ENCODE results near the gene LCE4A.

Gene LCE4A

DNA sequence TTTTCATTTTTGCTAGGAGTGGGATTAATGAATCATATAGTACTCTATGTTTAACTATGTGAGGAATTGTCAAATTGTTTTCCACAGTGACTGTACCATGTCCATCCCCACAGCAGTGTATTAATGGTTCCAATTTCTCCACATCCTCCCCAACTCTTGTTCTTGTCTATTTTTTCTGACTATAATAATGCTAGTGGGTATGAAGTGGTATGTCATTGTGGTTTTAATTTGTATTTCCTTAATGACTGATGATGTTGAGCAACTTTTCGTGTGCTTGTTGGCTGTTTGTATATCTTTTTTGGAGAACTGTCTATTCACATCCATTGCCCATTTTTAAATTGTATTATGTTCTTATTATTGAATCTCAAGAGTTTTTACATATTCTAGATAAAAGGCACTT lies 39.9 kb downstream of the LCE4A start:
- no peak for DNase-seq

DNA sequence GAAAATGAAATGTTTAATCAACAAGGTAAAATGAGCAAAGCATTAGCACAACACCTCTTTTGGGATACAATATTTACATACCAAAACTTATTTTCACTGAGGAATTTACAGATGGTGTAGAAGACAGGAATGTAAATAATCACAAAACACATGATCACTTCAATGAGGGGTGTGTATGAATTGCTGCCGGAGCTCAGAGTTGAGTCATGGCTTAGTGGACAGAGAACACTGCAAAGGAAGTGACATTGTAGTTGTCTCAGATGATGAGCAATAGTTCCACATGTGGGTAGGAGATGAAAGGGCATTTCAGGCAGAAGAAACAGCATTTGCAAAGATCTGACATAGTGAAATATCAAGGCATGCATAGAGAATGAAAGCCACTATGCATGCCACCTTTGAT lies 44.3 kb downstream of the LCE4A start:
- DNase-seq = no peak

DNA sequence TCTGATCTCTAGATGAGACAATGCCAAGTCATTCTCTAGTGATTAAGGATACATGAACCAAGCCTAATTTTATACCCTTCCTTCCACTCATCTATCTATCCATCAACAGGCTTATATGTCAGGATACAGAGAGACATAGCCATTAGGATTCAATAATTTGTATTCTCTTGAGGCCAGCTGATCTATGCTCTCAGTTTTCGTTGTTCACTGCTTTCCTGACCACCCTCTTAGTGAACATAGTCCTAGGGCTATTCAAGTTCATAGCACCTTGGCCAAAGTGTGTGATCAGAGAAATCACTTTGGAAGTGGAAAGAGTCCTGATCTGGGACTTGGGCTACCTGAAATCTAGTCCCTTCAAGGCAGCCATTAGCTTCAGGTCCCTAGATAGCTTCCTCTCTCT lies 45.6 kb downstream of the LCE4A start:
- no peak for DNase-seq

DNA sequence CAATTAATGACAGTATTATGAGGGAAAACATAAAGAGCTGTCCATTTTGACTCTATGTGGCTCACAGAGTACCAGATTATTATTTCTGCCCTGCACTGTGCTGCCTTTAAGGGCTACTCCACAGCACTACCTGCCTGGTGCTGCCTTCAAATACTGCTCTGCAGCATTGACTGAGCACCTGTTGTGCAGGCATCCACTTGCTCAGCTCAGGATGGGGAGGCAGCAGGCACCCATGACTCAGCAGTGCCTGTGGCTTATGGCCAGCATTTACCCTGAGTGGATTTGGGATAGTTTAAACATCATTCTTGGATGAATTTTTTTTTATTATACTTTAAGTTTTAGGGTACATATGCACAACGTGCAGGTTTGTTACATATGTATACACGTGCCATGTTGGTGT lies 48.9 kb downstream of the LCE4A start:
- DNase-seq = no peak

DNA sequence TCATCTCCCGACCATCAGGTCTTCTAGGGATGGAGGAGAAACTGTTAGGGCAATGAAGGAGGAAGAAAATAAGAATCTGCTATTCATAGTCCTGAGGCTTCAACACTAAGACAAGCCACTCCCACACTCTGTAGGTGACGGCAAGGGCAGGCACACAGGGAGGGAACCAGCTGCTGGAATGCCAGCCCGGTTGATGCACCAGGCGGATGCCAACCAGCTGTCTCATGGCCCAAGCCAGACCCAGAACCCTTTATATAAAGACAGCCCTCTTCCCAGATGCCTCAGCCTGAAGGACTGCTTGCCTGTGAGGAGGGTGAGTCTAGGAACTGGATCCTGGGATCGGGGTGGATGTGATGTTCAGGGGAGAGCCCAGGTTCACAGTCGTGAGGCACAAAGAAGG lies 49.8 kb downstream of the LCE4A start, which contains the start of gene KPRP:
KPRP (plus strand) TSS at position 279 of the 400 bp plus-strand sequence. CDS start 1,564 bp downstream, outside the sequence.
- no peak for DNase-seq

DNA sequence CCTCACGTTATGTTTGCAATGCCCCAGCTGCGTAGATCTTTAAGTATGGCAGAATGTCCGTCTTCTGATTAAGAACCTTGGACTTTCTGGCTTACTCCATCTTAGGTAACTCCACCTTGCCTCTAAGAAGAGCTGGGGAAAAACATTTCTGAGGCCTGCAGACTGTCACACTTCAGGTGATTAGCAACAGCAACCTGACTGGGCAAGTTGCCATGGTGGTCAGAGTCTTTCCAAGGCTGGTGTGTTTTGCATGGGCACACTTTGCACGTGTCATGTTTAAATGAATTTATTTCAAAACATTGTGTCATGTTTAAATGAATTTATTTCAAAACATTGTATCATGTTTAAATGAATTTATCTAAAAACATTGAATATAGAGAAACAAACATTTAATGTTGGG lies 50.7 kb downstream of the LCE4A start:
- DNase-seq = no peak
